Measurements from ENCODE around the gene KLF9. TPM values are rescaled to one million over a fixed set of nuclear protein-coding genes. Genes with fewer than 3 reads are reported as not detected.

The KLF9 gene
- total and polyA plus RNA-seq, 9 of the 15 experiments (the other 6 are each of a cell fraction or from before 2014, with no cell fraction given) = 3.3 to 11.9 (median 6.9) TPM

GRCh38 chr9:70418822-70419555 lies 4.5 kb upstream of the KLF9 start (continued):
- no peak for TF ChIP-seq KDM4B (IDR thresholded peaks at IDR 0.05; ENCODE audit: borderline replicate concordance in 2 of 2, low read depth in 1 of 2)
- TF ChIP-seq NUFIP1 (IDR thresholded peaks at IDR 0.05; ENCODE audit: partially characterized antibody) = peak; percentile 21
- peak in 2 of 3 experiments; percentile 8 to 75 for TF ChIP-seq YY1 (IDR thresholded peaks at IDR 0.05; ENCODE audit: borderline replicate concordance in 1 of 3, control insufficient read depth in 1 of 3, extremely low read depth in 1 of 3, insufficient read depth in 3 of 3, insufficient read length in 1 of 3, insufficient replicate concordance in 2 of 3, low read depth in 1 of 3, low read length in 2 of 3)
- peak in 1 of 2 experiments; percentile 29; a peak in 2 of 4 replicates for TF ChIP-seq HDAC1 (IDR thresholded peaks at IDR 0.05)
- TF ChIP-seq PTBP1 (IDR thresholded peaks at IDR 0.05; ENCODE audit: low read depth, low read length) = no peak
- no peak for TF ChIP-seq SFPQ (IDR thresholded peaks at IDR 0.05; ENCODE audit: low read depth, low read length)
- peak; percentile 15 to 36; a peak in 1 of 4 replicates for TF ChIP-seq NONO (IDR thresholded peaks at IDR 0.05; ENCODE audit: low read depth in 2 of 2, low read length in 1 of 2)
- TF ChIP-seq HNRNPUL1 (IDR thresholded peaks at IDR 0.05; ENCODE audit: low read length) = no peak
- no peak for TF ChIP-seq RERE (CRISPR knock-in tag; IDR thresholded peaks at IDR 0.05; ENCODE audit: borderline replicate concordance)
- TF ChIP-seq CREM (IDR thresholded peaks at IDR 0.05; ENCODE audit: low read depth) = no peak
- TF ChIP-seq NFXL1 (CRISPR knock-in tag; IDR thresholded peaks at IDR 0.05) = no peak
- TF ChIP-seq ZNF197 (CRISPR knock-in tag; IDR thresholded peaks at IDR 0.05; ENCODE audit: low read depth) = no peak
- no peak for TF ChIP-seq ZEB2 (IDR thresholded peaks at IDR 0.05)
- no peak for TF ChIP-seq DMBX1 (CRISPR knock-in tag; IDR thresholded peaks at IDR 0.05; ENCODE audit: borderline replicate concordance)
- no peak for TF ChIP-seq LCOR (CRISPR knock-in tag; IDR thresholded peaks at IDR 0.05)
- no peak for TF ChIP-seq CGGBP1 (CRISPR knock-in tag; IDR thresholded peaks at IDR 0.05)
- TF ChIP-seq TAL1 (IDR thresholded peaks at IDR 0.05) = no peak
